DND-41 (cell line): ENCODE measurements around the gene GTF2IRD1.

Experiments
- ATAC-seq: fragments of 200-7000 bp; cut with Tn5 transposase; 3 replicates; pipeline ENCODE4 v1.9.1; 2021; ENCODE audit warnings: low read depth; ENCODE audit not compliant: insufficient read depth
- DNase-seq: peaks from one replicate; pipeline ENCODE4 v3.0.0-alpha.2; 2020
- H2AFZ ChIP-seq: 2 replicates; pipeline ENCODE4 v1.6.0; 2012; ENCODE audit warnings: low read depth, low read length
- H3K27ac ChIP-seq: 2 replicates; pipeline ENCODE4 v1.5.1; 2012; ENCODE audit warnings: low read length, inconsistent platforms
- H3K27me3 ChIP-seq: fragments of 200-600 bp; sonication (generic); 2 replicates; pipeline ENCODE4 v1.6.0; 2012; ENCODE audit warnings: low read length, mild to moderate bottlenecking, inconsistent platforms; ENCODE audit not compliant: insufficient read depth, poor library complexity
- H3K36me3 ChIP-seq: 2 replicates; pipeline ENCODE4 v1.5.1; 2012; ENCODE audit warnings: low read length, inconsistent platforms; ENCODE audit not compliant: insufficient read depth
- H3K4me1 ChIP-seq: 2 replicates; pipeline ENCODE4 v1.5.1; 2012; ENCODE audit warnings: mild to moderate bottlenecking, low read length; ENCODE audit not compliant: insufficient read depth
- H3K4me2 ChIP-seq: 2 replicates; pipeline ENCODE4 v1.6.0; 2012; ENCODE audit warnings: mild to moderate bottlenecking, moderate library complexity, low read length, inconsistent platforms; ENCODE audit not compliant: insufficient read depth
- H3K4me3 ChIP-seq, 2 experiments: fragments of 200-600 bp in 1 of 2; shearing (Covaris generic) in 1 of 2; 2 replicates each; pipeline ENCODE4 v1.5.1; 2012 to 2016; ENCODE audit warnings: inconsistent platforms in 2 of 2, low read length in 2 of 2, mild to moderate bottlenecking in 2 of 2, low read depth in 1 of 2, moderate library complexity in 1 of 2
- H3K79me2 ChIP-seq: 2 replicates; pipeline ENCODE4 v1.6.0; 2012; ENCODE audit warnings: low read length, inconsistent platforms; ENCODE audit not compliant: insufficient read depth
- H3K9ac ChIP-seq: 2 replicates; pipeline ENCODE4 v1.6.0; 2012; ENCODE audit warnings: low read depth, mild to moderate bottlenecking, inconsistent platforms, low read length, moderate library complexity
- H3K9me3 ChIP-seq: 2 replicates; pipeline ENCODE4 v1.5.1; 2012; ENCODE audit warnings: low read length, moderate library complexity, mild to moderate bottlenecking, inconsistent platforms; ENCODE audit not compliant: insufficient read depth, severe bottlenecking
- H4K20me1 ChIP-seq: 2 replicates; pipeline ENCODE4 v1.6.0; 2012; ENCODE audit warnings: low read length; ENCODE audit not compliant: insufficient read depth
- CTCF ChIP-seq: IDR thresholded peaks from 2 replicates; pipeline ENCODE4 v1.5.1; 2012; ENCODE audit warnings: borderline replicate concordance, low read length, moderate library complexity, mild to moderate bottlenecking; ENCODE audit not compliant: poor library complexity, severe bottlenecking; ENCODE audit errors: extremely low read depth
- EZH2 ChIP-seq: IDR thresholded peaks from 3 replicates; pipeline ENCODE4 v1.6.1; 2012; ENCODE audit warnings: borderline replicate concordance, low read depth, mild to moderate bottlenecking, moderate library complexity, low read length, inconsistent platforms; ENCODE audit not compliant: severe bottlenecking

The GTF2IRD1 gene

GRCh38 chr7:74452748-74453321 is 871 bp upstream of the GTF2IRD1 start:
- Histone ChIP-seq H3K4me3 (peak overlapping the region in 1 of 2 experiments; percentile 60; a peak in 2 of 4 replicates), H4K20me1 (no peaks in the 10 kb centered on the region), H3K9me3 (no peaks in the 10 kb centered on the region), H3K4me2 (peak overlapping the region; percentile 66), H3K79me2 (peaks cover 30% of the 10 kb centered on the region), H3K36me3 (no peaks in the 10 kb centered on the region), H3K9ac (peak overlapping the region; percentile 68), H2AFZ (peak overlapping the region; percentile 65; the same call in 1 of the 2 replicates), H3K27ac (peak overlapping the region; percentile 59), H3K4me1 (peaks cover 27% of the 10 kb centered on the region), H3K27me3 (no peaks in the 10 kb centered on the region)
- no peak for ATAC-seq
- DNase-seq = no peak
- no peak for TF ChIP-seq EZH2
- no peak for TF ChIP-seq CTCF

- Histone ChIP-seq H2AFZ (no peak overlapping the region), H3K9ac (peak overlapping the region; percentile 68), H4K20me1 (0 out of 2 replicates have a peak, but pooled peaks cover 3% of the 10 kb centered on the region), H3K27ac (peak overlapping the region; percentile 18; the same call in 1 of the 2 replicates), H3K4me2 (peak overlapping the region; percentile 60), H3K27me3 (no peaks in the 10 kb centered on the region), H3K4me3 (peak overlapping the region; percentile 23 to 56; a peak in 3 of 4 replicates), H3K79me2 (peaks cover 36% of the 10 kb centered on the region), H3K36me3 (no peaks in the 10 kb centered on the region), H3K4me1 (peaks cover 27% of the 10 kb centered on the region), H3K9me3 (no peaks in the 10 kb centered on the region)
- no peak for ATAC-seq
- DNase-seq = no peak
- no peak for TF ChIP-seq CTCF
- TF ChIP-seq EZH2 = no peak
These were observed 567 bp downstream of the GTF2IRD1 start for GRCh38 chr7:74454021-74454924.

- H3K4me3 ChIP-seq = peak overlapping the region in 1 of 2 experiments; percentile 56; a peak in 2 of 4 replicates
- DNase-seq = no peak
- H3K9ac ChIP-seq = peak overlapping the region; percentile 68; the same call in 1 of the 2 replicates
- H3K4me2 ChIP-seq = peak overlapping the region; percentile 60
- H3K36me3 ChIP-seq = no peaks in the 10 kb centered on the region
- H3K79me2 ChIP-seq = peaks cover 42% of the 10 kb centered on the region
- peaks cover 27% of the 10 kb centered on the region for H3K4me1 ChIP-seq
- 0 out of 2 replicates have a peak, but pooled peaks cover 3% of the 10 kb centered on the region for H4K20me1 ChIP-seq
- no peak for ATAC-seq
- H3K27ac ChIP-seq = peak overlapping the region; percentile 18; the same call in 1 of the 2 replicates
- H2AFZ ChIP-seq = no peak overlapping the region
- H3K9me3 ChIP-seq = no peaks in the 10 kb centered on the region
- H3K27me3 ChIP-seq = no peaks in the 10 kb centered on the region
- TF ChIP-seq CTCF = no peak
- no peak for TF ChIP-seq EZH2
These were observed 1.2 kb downstream of the GTF2IRD1 start for GRCh38 chr7:74454925-74455288.
